Measurements from ENCODE around the gene NDFIP1.
"Not testable (repeated sequence)": the region's sequence is repeated elsewhere in the genome, so short reads cannot be mapped to it uniquely, and the experiment has no call there.

The NDFIP1 gene

GRCh38 chr5:142154449-142154841 lies 45.9 kb downstream of the NDFIP1 start:
- not testable (repeated sequence) for DNase-seq (ENCODE audit: low read depth)

- no peak for DNase-seq (ENCODE audit: low read depth)
Measured at GRCh38 chr5:142156839-142157463, 48.4 kb downstream of the NDFIP1 start.

DNA sequence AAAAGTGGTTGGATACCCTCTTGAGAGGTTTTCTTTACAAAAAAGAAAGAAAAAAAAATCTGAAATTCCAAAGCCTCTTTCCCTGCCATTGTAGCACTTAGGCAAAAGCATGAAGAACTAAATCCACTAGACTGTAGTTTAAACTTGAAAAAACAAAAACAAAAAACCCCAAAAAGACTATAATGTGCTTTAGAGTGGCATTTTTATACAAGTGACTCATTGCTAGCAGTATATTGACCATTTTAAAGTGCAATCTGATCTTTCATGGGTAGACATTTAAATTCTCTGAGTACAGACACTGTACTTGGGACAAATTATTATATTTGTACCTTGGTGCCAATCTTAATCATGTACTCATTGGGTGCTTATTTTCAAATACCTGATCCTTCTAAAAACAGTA lies 50.8 kb downstream of the NDFIP1 start:
- DNase-seq (ENCODE audit: low read depth): no peak

GRCh38 chr5:142164315-142164714 lies 55.7 kb downstream of the NDFIP1 start:
- DNase-seq (ENCODE audit: low read depth): no peak

- no peak for DNase-seq (ENCODE audit: low read depth)
Measured at GRCh38 chr5:142166754-142167153, 58.2 kb downstream of the NDFIP1 start.

DNA sequence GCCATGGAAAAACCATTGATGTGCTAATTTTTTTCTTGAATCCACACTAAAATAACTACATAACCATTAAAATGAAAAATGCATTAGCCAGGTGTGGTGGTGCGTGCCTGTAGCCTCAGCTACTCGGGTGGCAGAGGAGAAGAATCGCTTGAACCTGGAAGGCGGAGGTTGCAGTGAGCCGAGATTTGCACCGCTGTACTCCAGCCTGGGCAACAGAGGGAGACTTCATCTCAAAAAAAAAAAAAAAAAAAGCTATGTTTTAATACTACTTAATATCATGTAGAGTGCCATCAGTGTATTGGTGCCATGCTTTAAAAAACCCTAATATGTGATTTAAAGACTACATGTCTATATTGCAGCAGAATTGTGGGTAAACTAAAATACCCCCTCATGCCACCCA lies 58.9 kb downstream of the NDFIP1 start:
- no peak for DNase-seq (ENCODE audit: low read depth)

DNA sequence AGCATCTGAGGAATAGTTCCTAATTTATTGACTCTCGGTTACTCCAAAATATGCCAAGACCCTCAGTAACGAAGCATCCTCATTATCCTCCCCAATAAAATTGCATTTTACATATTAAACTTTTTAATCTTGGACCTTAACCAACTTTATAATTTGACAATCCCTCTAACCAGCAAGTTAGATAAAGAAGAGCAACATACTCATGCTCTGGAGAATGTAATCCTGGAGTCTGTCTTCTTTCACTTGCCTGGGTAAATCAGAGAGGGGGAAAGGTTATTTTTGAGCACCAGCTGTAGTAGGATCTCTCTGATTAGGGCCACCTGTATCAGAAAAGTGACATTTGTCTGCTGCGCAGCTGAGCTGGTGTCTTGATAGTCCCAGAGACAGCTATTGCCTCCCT lies 59.8 kb downstream of the NDFIP1 start:
- DNase-seq (ENCODE audit: low read depth): no peak

GRCh38 chr5:142170254-142170953 lies 61.8 kb downstream of the NDFIP1 start:
- no peak for DNase-seq (ENCODE audit: low read depth)

DNA sequence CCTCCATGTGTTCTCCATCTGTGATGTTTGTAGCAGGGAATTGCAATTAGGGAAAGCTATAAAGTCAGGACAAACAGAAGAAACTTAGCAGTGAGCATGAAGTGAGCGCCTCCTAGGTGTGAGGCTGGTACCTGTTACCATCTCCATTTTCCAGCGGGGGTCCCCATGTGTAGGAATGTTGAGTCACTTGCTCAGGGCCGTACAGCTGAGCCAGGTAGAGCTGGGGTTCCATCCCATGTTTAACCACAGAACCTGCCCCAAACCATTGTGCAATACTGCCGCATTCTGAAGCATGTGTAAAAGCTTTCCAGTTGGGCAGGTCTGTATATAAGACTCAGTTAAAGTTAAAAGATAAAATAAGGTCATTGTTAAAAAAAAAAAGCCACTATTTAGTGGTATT lies 62.7 kb downstream of the NDFIP1 start:
- no peak for DNase-seq (ENCODE audit: low read depth)

DNA sequence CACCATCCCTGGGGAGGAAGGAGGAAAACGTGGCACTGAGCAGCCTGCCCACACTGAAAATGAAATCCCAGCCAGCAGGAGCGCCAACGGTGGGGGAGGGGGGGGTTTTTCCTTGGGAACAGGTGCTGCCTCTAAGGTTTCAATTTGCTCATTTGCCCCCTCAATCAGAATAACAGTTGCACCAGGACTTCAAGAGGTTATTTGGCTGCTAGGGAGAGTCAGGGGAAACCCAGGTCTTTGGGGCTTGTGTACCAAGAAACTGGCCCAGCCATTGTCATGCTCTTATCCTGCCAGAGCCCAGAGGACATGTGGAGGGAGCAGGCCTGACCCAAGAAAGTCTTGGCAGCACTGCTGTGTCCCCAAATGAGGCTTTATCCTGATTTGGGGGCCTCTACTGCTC lies 66.5 kb downstream of the NDFIP1 start:
- DNase-seq (ENCODE audit: low read depth): no peak

DNA sequence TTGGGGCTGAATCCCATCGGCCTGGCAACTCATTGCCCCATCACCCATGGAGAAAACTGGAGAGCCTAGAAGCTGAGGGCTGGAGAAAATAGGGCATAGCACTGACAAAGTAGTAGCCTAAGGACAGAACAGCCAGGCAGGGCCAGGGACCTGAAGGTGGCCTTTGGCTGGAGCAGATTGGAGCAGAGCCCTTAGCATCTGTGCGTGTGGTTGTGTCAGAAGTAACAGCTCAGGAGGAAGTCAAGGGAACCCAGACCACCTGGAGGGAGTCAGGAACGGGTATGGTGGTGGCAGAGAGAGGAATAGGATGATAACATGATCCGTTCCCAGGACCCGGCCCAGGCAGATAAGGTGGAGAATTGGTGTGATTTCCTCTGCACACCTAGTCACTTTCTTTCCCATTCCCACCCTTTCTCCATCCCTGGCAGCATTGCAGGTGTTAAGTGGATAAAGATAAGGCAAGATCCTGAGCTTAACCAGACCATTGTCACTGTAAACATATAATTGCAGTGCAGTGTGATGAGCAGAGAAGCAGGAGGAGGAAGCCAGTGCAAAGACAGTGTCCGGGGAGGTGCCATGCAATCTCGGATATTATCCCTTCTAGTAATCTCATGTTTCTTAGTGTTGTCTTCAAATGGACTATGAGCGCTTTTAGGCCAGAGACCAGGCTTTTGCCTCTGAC lies 67.0 kb downstream of the NDFIP1 start:
- no peak for DNase-seq (ENCODE audit: low read depth)

DNA sequence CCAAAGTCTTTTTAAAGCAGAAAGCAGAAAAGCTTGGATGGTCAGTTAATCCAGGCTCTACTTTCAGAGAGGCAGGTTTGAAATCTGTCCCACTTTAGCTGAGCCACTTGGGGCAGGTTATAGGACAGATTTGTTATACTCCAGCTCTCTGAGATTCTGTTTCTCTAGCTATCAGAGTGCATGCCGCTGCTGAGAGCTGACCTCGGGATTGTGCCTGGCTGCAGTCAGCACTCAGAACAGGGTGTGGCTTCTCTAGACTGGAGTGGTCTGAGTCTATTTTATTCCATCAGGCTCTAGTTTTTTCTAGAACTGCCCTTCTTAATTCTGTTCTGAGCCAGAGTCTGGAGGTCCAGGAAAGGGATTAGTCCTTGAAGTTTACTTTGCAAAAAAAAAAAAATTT lies 67.7 kb downstream of the NDFIP1 start:
- DNase-seq (ENCODE audit: low read depth): no peak

DNA sequence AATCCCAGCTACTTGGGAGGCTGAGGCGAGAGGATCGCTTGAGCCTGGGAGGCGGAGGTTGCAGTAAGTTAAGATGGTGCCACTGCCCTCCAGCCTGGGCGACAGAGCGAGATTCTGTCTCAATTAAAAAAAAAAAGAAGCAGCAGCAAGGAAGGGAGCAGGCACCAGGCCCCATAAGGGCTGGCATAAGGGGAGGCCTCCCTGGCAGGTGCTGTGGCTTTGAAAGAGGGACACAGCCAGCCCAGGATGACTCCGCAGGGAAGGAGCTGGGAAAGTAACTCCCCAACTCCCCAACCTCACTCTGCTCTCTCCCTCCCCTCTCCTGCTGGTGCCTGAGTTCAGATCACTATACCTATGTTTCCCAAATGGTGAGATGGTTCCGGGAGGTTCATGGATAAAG lies 70.1 kb downstream of the NDFIP1 start:
- DNase-seq (ENCODE audit: low read depth): no peak

- no peak for DNase-seq (ENCODE audit: low read depth)
Measured at GRCh38 chr5:142179776-142180387, 71.3 kb downstream of the NDFIP1 start.

DNA sequence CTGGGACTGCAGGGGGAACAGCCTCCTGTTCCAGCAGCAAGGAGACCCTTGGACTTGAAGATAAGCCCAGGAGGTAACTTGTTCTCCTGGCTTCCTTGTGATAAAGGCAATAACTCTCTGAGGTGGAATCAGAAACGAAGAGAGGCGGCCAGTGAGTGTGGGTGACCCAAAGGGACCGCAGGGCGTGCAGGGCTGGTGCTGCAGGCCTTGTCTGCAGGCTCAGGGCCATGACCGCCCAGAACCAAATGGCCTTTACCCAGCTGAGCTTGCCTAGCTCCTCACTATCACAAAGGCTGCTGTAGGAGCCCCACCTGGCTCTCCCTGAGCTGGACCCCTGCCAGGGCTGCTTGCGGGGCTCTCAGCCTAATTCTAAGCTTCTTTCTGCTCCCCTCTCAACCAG lies 72.5 kb downstream of the NDFIP1 start:
- DNase-seq (ENCODE audit: low read depth): no peak

GRCh38 chr5:142181547-142182163 lies 73.1 kb downstream of the NDFIP1 start:
- DNase-seq (ENCODE audit: low read depth): no peak

DNA sequence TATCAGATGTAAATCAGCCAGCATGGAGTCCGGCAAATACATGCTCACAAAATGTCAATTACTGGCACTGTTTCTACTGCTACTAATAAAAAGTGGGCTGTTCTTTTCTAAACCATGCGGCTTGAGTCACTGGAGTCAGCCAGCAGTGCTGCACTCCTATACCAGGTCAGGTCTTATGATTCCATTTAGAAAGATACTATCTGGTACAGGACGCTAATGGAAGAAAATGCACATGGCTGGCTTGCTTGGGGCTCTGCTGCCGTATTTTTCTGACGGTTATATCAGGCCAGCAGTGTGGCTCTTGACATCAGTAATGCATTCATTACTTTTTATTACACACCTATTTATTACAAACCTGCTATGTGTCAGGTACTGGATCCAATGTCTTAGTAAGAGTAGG lies 74.3 kb downstream of the NDFIP1 start:
- no peak for DNase-seq (ENCODE audit: low read depth)

GRCh38 chr5:142183561-142183960 lies 75.0 kb downstream of the NDFIP1 start:
- no peak for DNase-seq (ENCODE audit: low read depth)

- no peak for DNase-seq (ENCODE audit: low read depth)
Measured at GRCh38 chr5:142184988-142185387, 76.4 kb downstream of the NDFIP1 start.

DNA sequence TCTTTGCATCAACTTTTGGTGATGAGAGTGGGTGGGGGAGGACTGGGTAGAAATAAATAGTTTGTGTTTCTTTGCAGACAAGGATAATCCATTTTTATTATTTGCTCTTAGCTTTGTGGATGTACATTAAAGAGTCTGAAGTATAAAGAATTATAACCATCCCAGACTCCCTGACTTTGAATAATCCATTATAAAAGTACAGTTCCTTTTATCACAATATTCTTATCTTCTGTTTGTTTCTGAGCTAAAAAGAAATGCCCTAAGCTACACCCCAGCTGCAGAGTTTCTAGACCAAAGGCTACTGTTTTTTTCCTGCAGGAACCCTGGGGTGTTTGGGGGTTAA lies 77.9 kb downstream of the NDFIP1 start:
- DNase-seq (ENCODE audit: low read depth): no peak

- no peak for DNase-seq (ENCODE audit: low read depth)
Measured at GRCh38 chr5:142186857-142187594, 78.4 kb downstream of the NDFIP1 start.

DNA sequence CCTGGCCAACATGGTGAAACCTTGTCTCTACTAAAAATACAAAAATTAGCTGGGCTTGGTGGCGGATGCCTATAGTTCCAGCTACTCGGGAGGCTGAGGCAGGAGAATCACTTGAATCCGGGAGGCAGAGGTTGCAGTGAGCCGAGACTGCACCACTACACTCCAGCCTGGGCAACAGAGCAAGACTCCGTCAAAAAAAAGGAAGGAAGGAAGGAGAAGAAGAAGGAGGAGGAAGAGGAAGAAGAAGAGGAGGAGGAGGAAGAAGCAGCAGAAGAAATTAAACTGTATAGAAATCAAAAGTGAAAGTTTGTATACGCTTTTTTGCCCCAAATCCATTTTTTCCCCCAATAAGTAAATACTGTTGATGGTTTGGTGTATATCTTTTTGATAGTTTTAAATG lies 80.1 kb downstream of the NDFIP1 start:
- not testable (repeated sequence) for DNase-seq (ENCODE audit: low read depth)
